Stimulated activated CD8-positive, alpha-beta memory T cell treated with anti-CD3 and anti-CD28 coated beads, Interleukin-4, amount 100 ng/mL, for 1 hour (primary cell): Measurements from ENCODE around the gene PARP3.
A peak's percentile ranks its signal among the peaks of the same experiment; 100 is the strongest.
"Not testable (repeated sequence)": the region's sequence is repeated elsewhere in the genome, so short reads cannot be mapped to it uniquely, and the experiment has no call there.

Experiments used
- DNase-seq, 2 donors: peaks; one replicate each; pipeline ENCODE4 v3.0.0-alpha.2; 2020; ENCODE audit warnings: low read depth in 2 of 2, low spot score in 1 of 2

The PARP3 gene

GRCh38 chr3:51985063-51985462 lies 42.9 kb downstream of the PARP3 start:
- no peak for DNase-seq

DNA sequence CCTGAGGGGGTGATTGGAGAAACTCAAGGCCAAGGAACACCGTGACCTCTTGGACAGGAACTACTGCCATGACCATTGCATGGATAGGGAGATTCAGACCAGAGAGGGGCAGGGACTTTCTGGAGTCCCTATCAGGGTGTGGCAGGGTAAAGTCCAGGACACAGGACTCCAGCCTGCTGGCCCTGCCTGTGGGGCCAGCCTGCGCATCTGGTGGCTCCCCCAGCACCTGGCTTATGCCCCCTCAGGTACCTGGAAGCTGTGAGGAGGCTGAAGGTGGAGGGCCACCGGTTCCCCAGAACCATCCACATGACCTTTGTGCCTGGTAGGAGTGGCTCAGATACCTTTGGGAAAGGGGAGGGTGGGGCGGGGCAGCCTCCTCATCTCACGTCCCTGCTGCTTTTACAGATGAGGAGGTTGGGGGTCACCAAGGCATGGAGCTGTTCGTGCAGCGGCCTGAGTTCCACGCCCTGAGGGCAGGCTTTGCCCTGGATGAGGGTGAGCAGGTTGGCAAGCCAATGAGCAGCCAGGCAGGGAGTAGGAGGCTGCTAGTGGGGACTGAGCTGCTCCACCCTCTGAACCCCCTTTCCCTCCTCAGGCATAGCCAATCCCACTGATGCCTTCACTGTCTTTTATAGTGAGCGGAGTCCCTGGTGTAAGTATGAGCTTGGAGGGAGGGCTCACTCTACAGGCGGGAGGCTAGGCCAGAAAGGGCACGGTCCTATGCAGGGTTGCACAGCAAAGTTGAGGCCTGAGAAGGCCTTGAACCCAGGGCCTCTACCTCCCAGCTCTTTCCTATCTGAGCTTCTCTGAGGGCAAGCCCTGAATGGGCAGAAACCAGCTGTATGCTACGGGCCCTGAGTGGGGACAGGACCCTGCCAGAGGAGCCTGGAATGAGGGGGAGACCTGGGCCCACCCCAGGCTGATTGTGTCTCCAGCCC lies 44.1 kb downstream of the PARP3 start:
- DNase-seq = no peak

DNA sequence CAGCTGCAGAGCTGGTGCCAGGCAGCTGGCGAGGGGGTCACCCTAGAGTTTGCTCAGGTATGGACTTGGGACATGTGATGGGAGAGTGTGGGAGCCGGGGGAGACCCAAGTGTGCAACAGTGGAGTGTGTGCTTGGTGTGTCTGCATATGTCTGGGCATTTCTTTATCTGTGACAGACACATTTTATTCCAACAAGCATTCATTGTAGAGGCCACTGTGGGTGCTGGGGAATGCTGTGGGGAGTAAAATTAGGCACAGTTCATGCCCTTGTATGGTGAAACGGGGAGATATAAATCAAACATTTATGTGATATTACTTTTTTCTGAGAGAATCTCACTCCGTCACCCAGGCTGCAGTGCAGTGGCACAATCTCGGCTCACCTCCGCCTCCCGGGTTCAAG lies 45.4 kb downstream of the PARP3 start:
- DNase-seq = no peak

- no peak for DNase-seq
These were observed 46.4 kb downstream of the PARP3 start for GRCh38 chr3:51988286-51989146.

DNA sequence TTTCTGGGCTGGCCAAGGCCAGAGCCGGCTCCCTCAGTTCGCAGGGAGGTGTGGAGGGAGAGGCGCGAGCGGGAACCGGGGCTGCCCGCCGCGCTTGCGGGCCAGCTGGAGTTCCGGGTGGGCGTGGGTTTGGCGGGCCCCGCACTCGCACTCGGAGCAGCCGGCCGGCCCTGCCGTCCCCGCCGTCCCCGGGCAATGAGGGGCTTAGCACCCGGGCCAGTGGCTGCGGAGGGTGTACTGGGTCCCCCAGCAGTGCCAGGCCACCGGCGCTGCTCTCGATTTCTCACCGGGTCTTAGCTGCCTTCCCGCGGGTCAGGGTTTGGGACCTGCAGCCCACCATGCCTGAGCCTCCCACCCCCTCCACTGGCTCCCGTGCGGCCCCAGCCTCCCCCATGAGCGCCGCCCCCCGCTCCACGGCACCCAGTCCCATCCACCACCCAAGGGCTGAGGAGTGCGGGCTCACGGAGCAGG lies 48.4 kb downstream of the PARP3 start:
- DNase-seq = not testable (repeated sequence)

- no peak for DNase-seq
These were observed 50.0 kb downstream of the PARP3 start for GRCh38 chr3:51992017-51992682.

GRCh38 chr3:51993657-51994056 lies 51.5 kb downstream of the PARP3 start:
- DNase-seq = not testable (repeated sequence)

- no peak for DNase-seq
These were observed 52.4 kb downstream of the PARP3 start for GRCh38 chr3:51994530-51994929.

GRCh38 chr3:51995346-51996163 lies 53.4 kb downstream of the PARP3 start, which contains the start of gene RPL29:
TSS of gene RPL29 (minus strand) at chr3:51995895. CDS start at chr3:51995461, 434 bp downstream.
- peak; percentile 73 to 82 for DNase-seq

DNA sequence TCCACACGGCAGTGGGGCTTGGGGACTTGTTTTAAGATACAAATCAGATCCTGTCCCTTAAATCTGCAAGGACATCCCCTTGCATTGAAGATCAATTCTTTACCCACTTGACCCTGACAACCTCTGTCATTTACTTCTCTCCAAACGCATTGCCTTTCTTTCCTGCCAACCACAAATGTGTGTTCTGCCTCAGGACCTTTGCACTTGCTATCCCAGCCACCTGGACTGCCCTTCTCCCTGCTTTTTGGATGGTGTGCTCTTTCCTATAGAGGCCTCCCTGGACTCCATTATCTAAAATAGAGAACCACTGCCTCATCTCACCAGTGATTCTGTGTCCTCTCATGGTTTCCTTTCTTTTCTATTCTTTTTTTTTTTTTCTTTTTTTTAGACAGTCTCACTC lies 55.0 kb downstream of the PARP3 start:
- no peak for DNase-seq

GRCh38 chr3:51997935-51998596 lies 55.9 kb downstream of the PARP3 start:
- no peak for DNase-seq
